Thoracic aorta (tissue), 2 donors: ENCODE results near the gene ZFYVE28. TPM values are rescaled to one million over a fixed set of nuclear protein-coding genes. Genes with fewer than 3 reads are reported as not detected.

Source experiments
- ATAC-seq: fragments of 150-250 bp; one replicate; pipeline ENCODE4 v1.8.0; 2017; ENCODE audit warnings: low read depth; ENCODE audit not compliant: insufficient number of reproducible peaks, low FRiP score
- DNase-seq: peaks from one replicate; pipeline ENCODE4 v3.0.0-alpha.2; 2020; ENCODE audit warnings: low spot score
- H3K27ac ChIP-seq, 2 donors: fragments of 200-600 bp; sonication (generic); 1 replicate in 1 of 2; 2 replicates in 1 of 2; pipeline ENCODE4 v1.5.1; 2016; ENCODE audit warnings: mild to moderate bottlenecking in 2 of 2, moderate library complexity in 2 of 2
- H3K27me3 ChIP-seq: fragments of 200-600 bp; sonication (generic); replicated peaks from 2 replicates; pipeline ENCODE4 v1.6.0; 2016; ENCODE audit warnings: mild to moderate bottlenecking; ENCODE audit not compliant: insufficient read depth
- H3K36me3 ChIP-seq: fragments of 200-600 bp; sonication (generic); one replicate; pipeline ENCODE4 v1.5.1; 2016
- H3K4me1 ChIP-seq, 2 donors: fragments of 200-600 bp; sonication (generic); 1 replicate in 1 of 2; 2 replicates in 1 of 2; pipeline versions ENCODE4 v1.5.1 to v1.6.0; 2016; ENCODE audit warnings: low read depth in 2 of 2, mild to moderate bottlenecking in 1 of 2; ENCODE audit not compliant: control insufficient read depth in 1 of 2
- H3K4me3 ChIP-seq: fragments of 200-600 bp; sonication (generic); 2 replicates; pipeline ENCODE4 v1.5.1; 2016; ENCODE audit warnings: mild to moderate bottlenecking
- H3K9me3 ChIP-seq: fragments of 200-600 bp; sonication (generic); 2 replicates; pipeline ENCODE4 v1.5.1; 2016
- CTCF ChIP-seq: fragments of 200-600 bp; sonication (generic); IDR thresholded peaks from one replicate; pipeline ENCODE4 v1.5.1; 2019; ENCODE audit warnings: antibody characterized with exemption
- total RNA-seq, 2 donors: library from RNA; depleted of rRNA; stranded (reverse); fragments of >200 nt; gene quantifications; one replicate each; pipeline versions ENCODE4 v1.1.0 to v1.2.3, GENCODE V29; 2016

ZFYVE28 gene
- total RNA-seq, 2 donors from 2014 or later = 11.5 to 20.2 TPM

- Histone ChIP-seq H3K36me3 (peaks cover 53% of the 10 kb centered on the region), H3K27me3 (no peaks in the 10 kb centered on the region), H3K4me3 (no peak overlapping the region), H3K9me3 (no peaks in the 10 kb centered on the region), H3K4me1 (peaks cover 0 to 33% of the 10 kb centered on the region in 2 donors), H3K27ac (no peak overlapping the region)
- no peak for DNase-seq
- ATAC-seq = no peak
- no peak for TF ChIP-seq CTCF
These were observed 168.7 kb downstream of the ZFYVE28 start for GRCh38 chr4:2249526-2250356.

- ATAC-seq (no peak), DNase-seq (no peak)
- H3K27me3 ChIP-seq = no peaks in the 10 kb centered on the region
- no peak overlapping the region for H3K4me3 ChIP-seq
- no peaks in the 10 kb centered on the region for H3K9me3 ChIP-seq
- H3K27ac ChIP-seq = no peak overlapping the region
- no peak for TF ChIP-seq CTCF
- peaks cover 8 to 38% of the 10 kb centered on the region in 2 donors for H3K4me1 ChIP-seq
- H3K36me3 ChIP-seq = peaks cover 45% of the 10 kb centered on the region
These were observed 169.6 kb downstream of the ZFYVE28 start for GRCh38 chr4:2248821-2249261.

DNA sequence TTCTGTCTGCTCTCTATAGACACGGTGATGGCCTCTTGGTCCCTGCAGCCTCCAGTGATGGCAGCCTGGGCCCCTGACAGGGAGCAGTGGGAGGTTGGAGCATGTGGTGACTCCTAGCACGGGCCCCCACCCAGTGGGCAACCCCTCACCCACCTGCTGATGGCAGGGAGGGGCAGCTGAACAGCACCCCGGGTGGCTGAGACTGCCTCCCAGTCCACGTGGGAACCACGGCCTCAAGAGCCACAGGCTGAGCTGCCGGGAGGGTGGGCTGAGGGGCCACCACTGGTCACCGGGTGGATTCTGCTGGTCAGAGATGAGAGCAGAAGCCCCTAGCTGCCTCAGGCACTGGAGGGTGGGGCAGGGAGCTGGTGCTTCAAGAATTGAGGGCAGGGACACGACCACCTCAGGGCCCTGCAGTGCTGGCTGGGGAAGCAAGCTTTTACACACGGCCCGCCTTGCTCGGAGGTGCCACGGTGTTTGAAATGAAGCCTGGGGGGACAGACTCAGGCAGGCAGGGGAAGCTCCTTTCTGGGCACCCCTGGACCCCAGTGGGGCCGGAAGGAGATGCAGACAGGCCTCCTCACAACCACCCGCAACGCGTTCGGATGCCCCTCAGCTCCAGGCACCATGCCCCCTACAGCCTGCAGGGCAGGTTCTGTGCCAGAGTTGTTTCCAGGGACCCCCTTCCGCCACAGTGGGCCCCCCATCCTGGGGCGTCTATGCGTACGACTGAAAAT is 170.2 kb downstream of the ZFYVE28 start:
- H3K4me3 ChIP-seq = no peak overlapping the region
- ATAC-seq = no peak
- no peak overlapping the region for H3K27ac ChIP-seq
- peaks cover 9 to 38% of the 10 kb centered on the region in 2 donors for H3K4me1 ChIP-seq
- TF ChIP-seq CTCF = no peak
- peaks cover 40% of the 10 kb centered on the region for H3K36me3 ChIP-seq
- no peaks in the 10 kb centered on the region for H3K27me3 ChIP-seq
- no peak for DNase-seq
- no peaks in the 10 kb centered on the region for H3K9me3 ChIP-seq

DNA sequence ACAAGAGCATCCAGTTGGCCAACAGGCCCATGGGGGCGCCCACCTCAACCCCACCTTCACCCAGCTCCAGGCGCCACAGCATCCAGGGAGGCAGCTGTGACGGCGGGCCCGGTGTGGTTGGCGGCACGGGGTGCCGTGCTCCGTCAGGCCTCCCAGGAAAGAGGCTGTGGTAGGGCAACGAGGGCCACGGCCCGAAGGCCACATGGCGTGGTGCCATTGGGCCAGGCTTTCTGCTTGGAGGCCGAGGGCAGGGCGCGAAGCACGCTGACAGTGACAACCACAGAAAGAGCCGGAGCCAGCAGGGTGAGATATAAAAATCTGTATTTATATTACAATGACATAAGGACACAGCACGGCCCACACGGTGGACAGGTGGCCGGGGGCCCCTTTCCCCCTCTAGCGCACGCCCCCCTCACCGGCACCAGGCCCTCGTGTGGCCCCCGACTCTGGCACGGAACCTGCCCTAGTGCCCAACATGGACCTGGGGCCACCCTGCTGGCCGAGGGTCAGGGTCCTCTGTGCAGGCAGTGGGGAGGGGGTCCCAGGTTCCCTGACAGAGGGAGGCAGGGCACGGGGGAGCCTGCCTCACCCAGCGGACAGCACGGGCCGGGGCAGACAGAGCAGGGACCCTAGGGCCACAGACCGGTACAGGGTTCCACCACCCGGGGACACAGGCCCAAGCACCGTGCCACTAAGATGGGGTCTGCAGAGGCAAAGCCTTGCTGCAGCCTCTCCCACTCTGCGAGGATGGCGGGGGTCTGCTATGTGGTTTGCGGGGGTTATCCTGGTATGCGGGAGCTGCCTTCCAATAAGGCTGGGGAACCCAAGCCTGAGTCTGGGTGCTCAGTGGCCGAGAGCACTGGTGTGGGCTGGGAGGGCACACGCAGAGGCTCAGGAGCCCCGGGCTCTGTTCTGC is 171.1 kb downstream of the ZFYVE28 start:
- H3K4me1 ChIP-seq = peaks cover 9 to 38% of the 10 kb centered on the region in 2 donors
- no peaks in the 10 kb centered on the region for H3K9me3 ChIP-seq
- ATAC-seq (no peak), DNase-seq (no peak)
- no peak overlapping the region for H3K4me3 ChIP-seq
- TF ChIP-seq CTCF = no peak
- H3K27ac ChIP-seq = no peak overlapping the region
- peaks cover 34% of the 10 kb centered on the region for H3K36me3 ChIP-seq
- no peaks in the 10 kb centered on the region for H3K27me3 ChIP-seq
